H1 (cell line): ENCODE results near the gene TPSB2. TPM values are rescaled to one million over a fixed set of nuclear protein-coding genes. Genes with fewer than 3 reads are reported as not detected.

ENCODE experiments used
- KDM4A ChIP-seq: IDR thresholded peaks from one replicate; pipeline ENCODE4 v1.7.1; 2012; ENCODE audit warnings: low read depth, mild to moderate bottlenecking, moderate library complexity, low read length, inconsistent platforms; ENCODE audit not compliant: severe bottlenecking
- MAX ChIP-seq: IDR thresholded peaks from 2 replicates; pipeline ENCODE4 v1.6.1; 2012; ENCODE audit warnings: inconsistent platforms
- POU5F1 ChIP-seq: IDR thresholded peaks from 2 replicates; pipeline ENCODE4 v1.6.1; 2011; ENCODE audit warnings: low read depth, mild to moderate bottlenecking, low read length, moderate library complexity
- TAF7 ChIP-seq: optimal IDR thresholded peaks from 2 replicates; pipeline ENCODE3; 2011; ENCODE audit warnings: low read depth, mild to moderate bottlenecking, inconsistent platforms, low read length, moderate library complexity, borderline replicate concordance
- polyA plus RNA-seq, 7 experiments: library from polyadenylated mRNA; depleted of rRNA in 3 of 7; stranded (reverse) in 5 of 7; unstranded in 2 of 7; fragments of >200 nt in 5 of 7; fragments of 200-250 nt in 2 of 7; gene quantifications; 1 replicate in 5 of 7; 2 replicates in 1 of 7; 4 replicates in 1 of 7; pipeline versions ENCODE4 v1.2.1 to v1.2.3, GENCODE V29; 2011 to 2013; ENCODE audit warnings: missing spikeins in 2 of 7, mixed read lengths in 2 of 7
- total RNA-seq: library from RNA; stranded (reverse); fragmentation: NEBNext Ultra II Directional; extraction: Animal tissue kit (Norgen Biotek cat#: 25700); gene quantifications from 2 replicates; pipeline ENCODE4 v1.2.1, GENCODE V29; 2021

TPSB2 gene
- total and polyA plus RNA-seq, 2 of the 8 experiments (the other 6 are each of a cell fraction or from before 2014, with no cell fraction given), result 0.08 TPM; not detected in 1

- TF ChIP-seq KDM4A (no peak), TAF7 (no peak), MAX (no peak), POU5F1 (no peak)
- TF ChIP-seq, all 59 proteins: peak for 0
Observed at GRCh38 chr16:1279081-1279944, 49.3 kb upstream of the TPSB2 start (continued).
